Psoas muscle (tissue), 8 donors: Measurements from ENCODE around the gene CCNY. TPM values are rescaled to one million over a fixed set of nuclear protein-coding genes. Genes with fewer than 3 reads are reported as not detected.
A peak's percentile ranks its signal among the peaks of the same experiment; 100 is the strongest.

Experiments
- ATAC-seq, 4 donors: fragments of 200-7000 bp; cut with Tn5 transposase; one replicate each; pipeline ENCODE4 v1.9.1; 2020; ENCODE audit warnings: moderate library complexity in 3 of 4, mild to moderate bottlenecking in 2 of 4
- DNase-seq, 2 donors: peaks; one replicate each; pipeline ENCODE4 v3.0.0-alpha.2; 2020
- H3K27ac ChIP-seq: fragments of 200-600 bp; one replicate; pipeline ENCODE4 v1.8.0; 2022
- H3K27me3 ChIP-seq, 3 donors: fragments of 200-600 bp in 1 of 3; one replicate each; pipeline versions ENCODE4 v1.6.1 to v1.8.0; 2013 to 2022; ENCODE audit warnings: low read length in 2 of 3, mild to moderate bottlenecking in 2 of 3, moderate library complexity in 1 of 3; ENCODE audit not compliant: insufficient read depth in 3 of 3
- H3K36me3 ChIP-seq, 2 donors: fragments of 200-600 bp in 1 of 2; one replicate each; pipeline versions ENCODE4 v1.6.1 to v1.8.0; 2013 to 2022; ENCODE audit warnings: low read depth in 1 of 2, mild to moderate bottlenecking in 1 of 2, moderate library complexity in 1 of 2; ENCODE audit not compliant: insufficient read depth in 1 of 2
- H3K4me1 ChIP-seq: fragments of 200-600 bp; one replicate; pipeline ENCODE4 v1.8.0; 2022
- H3K4me3 ChIP-seq: fragments of 200-600 bp; one replicate; pipeline ENCODE4 v1.8.0; 2022; ENCODE audit warnings: mild to moderate bottlenecking
- H3K9me3 ChIP-seq: fragments of 200-600 bp; one replicate; pipeline ENCODE4 v1.8.0; 2022
- CTCF ChIP-seq: fragments of 200-600 bp; IDR thresholded peaks from one replicate; pipeline ENCODE4 v1.8.0; 2022; ENCODE audit warnings: antibody characterized with exemption
- WGBS, 3 donors: extraction: QIAGEN DNeasy Blood & Tissue Kit; methylation state at CpG; one replicate each; pipeline versions ENCODE4 v1.1.6 to v1.1.7; 2013; 5-methylcytosine and 5-hydroxymethylcytosine counted together
- intact Hi-C, 2 donors: fragments of 100-400 bp; cut with DNase I; formaldehyde crosslinking; loops; one replicate each; pipeline versions ENCODE4 v1.11.0 to v1.14.2; 2022
- polyA plus RNA-seq, 3 donors: library from polyadenylated mRNA; stranded (reverse); fragments of 200-250 nt; gene quantifications; one replicate each; pipeline ENCODE4 v1.2.3, GENCODE V29; 2013
- total RNA-seq, 4 donors: library from RNA; stranded (reverse); fragmentation: NEBNext Ultra II Directional in 2 of 4; extraction: Animal tissue kit (Norgen Biotek cat#: 25700) in 2 of 4; gene quantifications; one replicate each; pipeline versions ENCODE4 v1.2.1 to v1.2.4, GENCODE V29; 2021 to 2023
- donor health status: healthy with polysubstance abuse.
- donor health status: DM: no; HTN: no; CAD: no; lungs with moderate emphysema.
- donor health status: Bipolar disorder and iron deficiency.
- donor health status: healthy.
- donor health status: DM: yes; HTN: yes; CAD: no.
- donor health status: DM: no; HTN: no; CAD: no.
- donor health status: DM: no; HTN: no; CAD: no.
- donor health status: DM: yes; HTN: yes; CAD: no.

Gene CCNY
- total and polyA plus RNA-seq, 7 donors, result 21.2 to 55.8 (median 47.0) TPM

GRCh38 chr10:35336921-35337823 is 863 bp downstream of the CCNY start:
- peak; percentile 36 to 69 for DNase-seq
- Histone ChIP-seq H3K9me3 (no peaks in the 10 kb centered on the region), H3K4me1 (peaks cover 65% of the 10 kb centered on the region), H3K4me3 (peak overlapping the region; percentile 97), H3K27me3 (no peaks in the 10 kb centered on the region), H3K36me3 (no peaks in the 10 kb centered on the region), H3K27ac (peak overlapping the region; percentile 79)
- intact Hi-C loops, result loop anchor here in 1 of 2 donors (5.0 kb wide), 3 partner anchors 40 to 230 kb away; no protein-coding TSS in a partner anchor
- WGBS, 3 donors, result 0 to 1% (median 0%) methylated on average over 54 to 88 of the region's 88 CpGs
- peak; percentile 18 to 36 (median 32) for ATAC-seq
- no peak for TF ChIP-seq CTCF

- intact Hi-C loops, result loop anchor here in 1 of 2 donors (5.0 kb wide), 3 partner anchors 37 to 227 kb away; no protein-coding TSS in a partner anchor
- DNase-seq, result no peak
- ATAC-seq, result no peak
- Histone ChIP-seq H3K27me3 (no peaks in the 10 kb centered on the region), H3K4me1 (peaks cover 44% of the 10 kb centered on the region), H3K9me3 (no peaks in the 10 kb centered on the region), H3K4me3 (no peak overlapping the region), H3K36me3 (no peaks in the 10 kb centered on the region), H3K27ac (no peak overlapping the region)
- 32 to 57% (median 38%) methylated on average over 2 of the region's 2 CpGs for WGBS, 3 donors
- TF ChIP-seq CTCF, result no peak
Observed at GRCh38 chr10:35339942-35340341, 3.6 kb downstream of the CCNY start.

GRCh38 chr10:35340975-35341374 is 4.7 kb downstream of the CCNY start:
- 15 to 20% (median 17%) methylated on average over 6 of the region's 6 CpGs for WGBS, 3 donors

GRCh38 chr10:35341521-35341920 is 5.2 kb downstream of the CCNY start:
- no peak overlapping the region for H3K4me3 ChIP-seq
- no peaks in the 10 kb centered on the region for H3K9me3 ChIP-seq
- peaks cover 59% of the 10 kb centered on the region for H3K4me1 ChIP-seq
- WGBS, 3 donors, result 66 to 81% (median 68%) methylated on average over 4 of the region's 4 CpGs
- ATAC-seq (no peak), DNase-seq (no peak)
- H3K27me3 ChIP-seq, result no peaks in the 10 kb centered on the region
- TF ChIP-seq CTCF, result no peak
- intact Hi-C loops, result no loop called here
- no peaks in the 10 kb centered on the region for H3K36me3 ChIP-seq
- no peak overlapping the region for H3K27ac ChIP-seq

More at GRCh38 chr10:35340975-35341374, 4.7 kb downstream of the CCNY start:
- ATAC-seq (peak in 1 of 4 donors; percentile 25), DNase-seq (peak; percentile 51 to 65)
- Histone ChIP-seq H3K9me3 (no peaks in the 10 kb centered on the region), H3K4me1 (peaks cover 54% of the 10 kb centered on the region), H3K27ac (peak overlapping the region; percentile 34), H3K4me3 (no peak overlapping the region), H3K36me3 (no peaks in the 10 kb centered on the region), H3K27me3 (no peaks in the 10 kb centered on the region)
- intact Hi-C loops, result no loop called here
- TF ChIP-seq CTCF, result no peak
